NCI-H226 (cell line): Measurements from ENCODE around the gene CPNE4.

Experiments
- DNase-seq: peaks from one replicate; pipeline ENCODE4 v3.0.0-alpha.2; 2015

The CPNE4 gene

DNA sequence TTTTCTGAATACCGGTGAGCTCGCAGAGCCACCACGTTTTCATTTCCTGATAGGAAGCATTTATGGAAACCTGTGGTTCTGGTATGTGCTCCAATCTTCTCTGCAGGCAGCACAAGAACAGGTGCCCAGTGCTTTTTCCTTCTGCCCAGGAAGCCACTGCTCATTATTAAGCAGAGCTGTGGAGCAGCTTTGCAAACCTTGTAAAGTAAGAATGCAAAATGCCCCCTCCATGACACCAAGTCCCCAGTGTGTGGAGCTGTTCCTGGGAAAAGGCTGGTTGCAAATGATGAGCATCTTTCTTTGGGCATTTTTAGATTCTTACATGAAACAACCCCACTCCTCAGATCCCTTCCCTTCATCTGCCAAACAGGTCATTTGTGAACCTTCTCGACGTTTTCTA, 466.4 kb downstream of the CPNE4 start:
- DNase-seq: no peak

- no peak for DNase-seq
Measured at GRCh38 chr3:131564812-131565211, 470.0 kb downstream of the CPNE4 start.

GRCh38 chr3:131561511-131561910, 473.3 kb downstream of the CPNE4 start:
- no peak for DNase-seq

DNA sequence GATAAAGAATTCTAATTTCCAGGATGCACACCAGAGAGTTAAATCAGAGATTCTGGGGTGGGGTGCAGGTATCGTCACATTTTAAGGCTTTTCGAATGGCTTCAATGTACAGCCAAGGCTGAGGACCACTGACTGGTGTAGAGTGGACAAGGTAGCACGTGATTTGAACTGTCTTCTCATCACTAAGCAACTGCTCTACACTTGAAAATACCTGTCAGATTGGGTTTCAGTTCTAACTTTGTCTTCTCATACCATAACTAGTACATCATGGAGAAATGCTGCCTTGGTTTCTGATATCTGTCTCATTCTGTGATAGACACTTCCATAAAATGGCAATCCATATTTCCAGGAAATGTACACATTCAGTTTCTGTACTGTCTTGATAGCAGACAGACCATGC, 474.0 kb downstream of the CPNE4 start:
- DNase-seq: no peak

- no peak for DNase-seq
Measured at GRCh38 chr3:131555456-131555855, 479.4 kb downstream of the CPNE4 start.

GRCh38 chr3:131553495-131554247, 481.1 kb downstream of the CPNE4 start:
- no peak for DNase-seq

DNA sequence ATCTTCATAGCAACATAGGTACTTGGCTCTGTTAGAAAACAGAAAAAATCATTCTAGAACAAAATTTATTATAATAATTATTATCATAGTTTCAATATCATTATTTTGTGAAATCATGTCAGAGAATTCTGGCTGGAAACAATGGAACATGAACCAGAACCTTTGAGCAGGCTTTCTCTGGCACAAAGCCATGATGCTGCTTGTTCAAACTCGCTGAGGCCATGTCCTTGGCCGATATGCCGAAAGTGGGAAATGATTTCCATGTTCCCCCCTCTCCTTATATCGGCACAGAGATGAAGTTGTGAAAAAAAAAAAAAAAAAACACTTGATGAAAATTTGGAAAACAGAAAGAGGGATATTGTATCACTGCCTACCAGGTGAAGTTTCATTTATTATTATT, 483.1 kb downstream of the CPNE4 start:
- DNase-seq: no peak

DNA sequence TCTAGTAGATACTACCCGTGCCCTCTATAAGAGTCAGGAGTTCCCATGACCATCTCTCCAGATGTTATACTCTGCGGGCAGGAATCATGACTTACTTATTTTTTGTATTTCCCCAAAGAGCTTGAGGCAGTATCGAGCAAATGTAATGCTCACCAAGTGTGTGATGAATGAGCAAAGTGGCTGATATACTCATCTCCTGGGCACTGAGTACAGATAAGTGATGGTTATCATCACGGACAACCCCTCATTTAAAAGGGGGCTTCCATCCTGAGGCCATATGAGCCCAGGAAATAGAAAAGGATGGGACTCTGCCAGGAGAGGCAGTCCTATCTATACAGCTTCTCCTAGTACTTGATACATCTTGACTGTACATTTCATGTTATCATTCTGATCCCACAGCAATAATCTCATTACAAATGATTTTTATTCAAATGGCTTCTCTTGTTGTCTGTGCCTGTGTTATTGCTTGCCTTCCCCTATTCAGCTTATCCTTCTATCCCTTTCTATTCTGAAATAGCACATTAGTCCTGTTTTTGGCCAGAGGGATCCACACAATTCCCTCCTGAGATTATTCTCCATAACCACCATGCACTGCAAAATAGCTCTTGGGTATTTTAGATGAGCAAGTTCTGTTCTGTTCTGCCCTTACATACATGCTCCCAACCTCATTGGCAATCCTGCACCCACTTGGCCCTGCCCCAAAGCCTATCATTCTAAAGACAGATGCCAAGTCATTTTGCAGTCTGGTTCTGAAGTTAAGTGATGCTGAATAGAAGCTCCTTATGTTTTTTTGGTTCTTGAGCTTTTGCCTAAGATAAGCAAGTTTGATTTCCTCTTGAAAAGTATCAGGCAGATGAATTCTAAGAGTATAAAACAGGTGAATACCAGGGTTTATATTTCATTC, 484.0 kb downstream of the CPNE4 start:
- DNase-seq: no peak

DNA sequence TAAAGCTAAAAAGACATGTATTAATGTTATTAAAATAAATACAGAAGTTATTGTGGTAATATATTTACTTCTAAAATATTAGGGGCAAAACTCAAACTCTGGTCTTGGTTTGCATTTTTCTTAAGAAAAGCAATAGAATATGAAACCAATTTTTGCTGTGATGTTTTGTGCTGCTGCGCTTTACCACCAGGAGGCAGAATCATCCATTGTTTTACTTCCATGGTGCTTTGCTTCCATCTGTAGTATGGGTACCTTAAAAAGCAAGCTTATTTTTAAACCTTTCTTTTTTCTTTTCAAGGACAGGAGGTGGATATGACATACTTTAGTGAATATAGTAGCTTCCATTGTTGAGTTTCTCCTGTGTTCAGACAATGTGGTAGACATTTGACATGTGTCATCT, 485.5 kb downstream of the CPNE4 start:
- no peak for DNase-seq

GRCh38 chr3:131547585-131547984, 487.2 kb downstream of the CPNE4 start:
- no peak for DNase-seq

DNA sequence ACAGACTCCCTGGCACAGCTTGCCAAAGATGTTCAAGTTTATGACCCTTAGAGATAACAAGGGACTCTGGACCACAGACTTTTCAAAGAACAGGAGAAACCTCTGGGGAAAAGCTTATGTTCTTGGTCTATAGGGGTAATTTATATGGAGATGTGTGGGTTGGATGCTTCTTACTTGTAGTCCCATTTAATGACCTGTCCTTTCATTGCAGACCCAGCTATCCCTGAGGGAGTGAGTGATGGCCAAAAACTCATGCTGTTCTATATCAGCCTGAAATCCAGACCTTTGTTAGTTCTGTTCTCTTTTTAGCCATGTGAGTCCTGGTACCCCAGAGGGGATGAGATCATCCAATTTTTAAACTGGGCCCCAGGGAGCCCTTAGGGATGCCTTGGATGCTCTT, 488.4 kb downstream of the CPNE4 start:
- no peak for DNase-seq

DNA sequence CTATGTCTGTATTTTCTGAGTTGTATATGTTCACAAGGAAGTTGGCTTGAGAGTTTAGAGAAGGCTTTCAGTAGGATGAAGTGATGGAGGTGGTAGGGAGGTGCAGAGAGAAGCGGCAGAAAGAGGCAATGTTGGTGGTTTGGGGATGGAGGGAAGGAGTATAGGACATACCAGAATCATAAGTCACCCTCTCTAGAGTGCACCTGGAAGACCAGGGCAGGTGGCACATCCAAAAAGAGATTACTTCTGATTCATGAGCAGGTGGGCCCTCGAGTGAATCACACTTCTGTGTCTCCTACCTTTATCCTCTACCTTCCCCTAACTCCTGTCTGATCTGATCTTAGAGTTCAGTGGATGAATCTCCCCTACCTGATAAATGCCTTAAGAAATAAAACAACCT, 490.3 kb downstream of the CPNE4 start:
- no peak for DNase-seq

GRCh38 chr3:131543714-131544113, 491.1 kb downstream of the CPNE4 start:
- peak; percentile 59 for DNase-seq

GRCh38 chr3:131541288-131541687, 493.5 kb downstream of the CPNE4 start:
- DNase-seq: no peak

DNA sequence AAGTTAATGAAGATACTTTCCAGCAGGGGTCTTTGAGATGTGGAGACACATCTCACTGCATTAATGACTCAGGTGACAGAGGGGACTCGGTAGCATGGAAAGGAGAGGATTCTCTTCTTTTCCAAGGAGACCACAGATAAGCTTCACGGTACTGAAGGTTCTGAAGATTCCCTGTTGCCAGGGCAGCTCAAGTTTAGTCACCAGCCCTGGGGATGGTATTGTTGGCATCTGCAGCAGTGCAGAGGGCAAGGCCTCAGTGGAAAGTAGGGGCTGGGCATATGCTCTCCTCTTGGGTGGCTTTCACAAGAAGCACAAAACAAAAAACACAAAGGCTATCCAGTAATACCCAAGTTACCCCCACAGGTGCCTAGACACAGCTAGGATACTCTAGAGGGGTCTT, 494.0 kb downstream of the CPNE4 start:
- no peak for DNase-seq

DNA sequence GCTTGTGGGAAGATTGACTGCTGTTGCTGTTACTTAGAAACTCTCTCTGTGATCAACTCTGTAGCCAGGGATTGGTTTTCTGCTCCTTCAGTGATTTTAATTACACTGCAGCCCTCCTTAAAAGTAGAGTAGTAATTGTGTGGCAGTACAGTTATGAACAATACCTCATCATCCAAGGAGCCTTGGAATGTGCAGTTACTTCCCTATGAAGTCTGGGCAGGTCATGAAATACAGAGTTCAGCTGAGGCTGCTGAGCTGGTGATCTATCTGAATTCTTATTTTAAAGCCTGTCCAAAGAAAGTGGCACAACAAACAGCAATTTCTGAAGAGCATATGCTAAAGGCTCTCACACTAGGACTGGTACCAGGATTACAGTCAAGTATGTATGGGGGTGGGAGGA, 494.7 kb downstream of the CPNE4 start:
- no peak for DNase-seq

DNA sequence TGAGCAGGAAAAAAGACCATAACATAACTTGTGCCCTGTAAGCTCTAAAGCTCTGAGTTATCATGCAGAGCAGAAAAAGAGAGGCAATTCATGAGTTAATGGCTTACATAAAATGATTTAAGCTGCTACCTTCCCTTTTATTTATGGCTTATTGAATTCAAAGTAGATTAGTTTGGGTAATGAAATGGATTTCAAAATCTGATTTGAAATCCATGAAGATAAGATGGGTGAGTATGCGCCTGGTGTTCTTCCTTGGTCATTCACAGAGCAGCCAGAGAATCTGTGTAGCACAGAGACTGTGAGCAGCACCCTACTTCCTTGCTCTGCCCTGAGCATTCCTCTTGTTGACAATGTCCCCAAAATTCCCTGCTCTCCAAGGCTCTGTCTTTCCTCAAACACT, 495.8 kb downstream of the CPNE4 start:
- no peak for DNase-seq

DNA sequence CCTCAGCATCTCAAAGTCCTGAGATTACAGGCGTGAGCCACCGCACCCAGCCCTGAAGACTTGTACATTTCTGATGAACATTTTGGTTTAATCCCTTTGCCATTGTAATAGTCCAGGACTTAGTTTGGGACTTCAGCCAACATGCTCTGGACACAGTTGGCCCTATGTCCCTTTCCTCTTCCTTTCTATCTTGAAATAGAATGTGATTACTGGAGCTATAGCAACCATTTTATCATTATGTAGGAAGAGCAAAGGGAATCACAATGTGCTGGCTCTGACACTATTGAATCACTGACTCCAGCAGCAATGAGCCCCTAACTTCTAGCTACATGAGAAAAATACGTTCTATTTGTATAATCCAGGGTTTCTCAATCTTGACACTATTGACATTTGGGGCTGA, 497.3 kb downstream of the CPNE4 start:
- DNase-seq: no peak

- no peak for DNase-seq
Measured at GRCh38 chr3:131535596-131535995, 499.2 kb downstream of the CPNE4 start.

DNA sequence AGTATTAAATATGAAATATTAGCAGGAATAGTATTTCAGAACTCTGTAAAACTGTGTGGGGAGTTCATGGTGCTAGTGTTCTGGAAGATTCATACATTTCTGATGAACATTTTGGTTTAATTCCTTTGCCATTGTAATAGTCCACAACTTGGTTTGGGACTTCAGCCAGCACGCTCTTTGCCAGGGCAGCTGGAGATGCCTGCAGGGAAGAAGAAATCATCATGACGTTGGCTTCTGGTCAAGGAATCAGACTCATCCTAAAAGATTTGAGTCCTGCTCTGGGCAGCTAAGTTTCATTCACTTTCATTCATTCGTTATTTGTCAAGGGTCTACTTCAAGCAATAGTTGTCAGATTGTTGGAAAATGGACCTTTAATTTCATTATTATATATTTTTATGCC, 499.7 kb downstream of the CPNE4 start:
- DNase-seq: no peak

- DNase-seq: no peak
Measured at GRCh38 chr3:131532645-131533044, 502.2 kb downstream of the CPNE4 start.

DNA sequence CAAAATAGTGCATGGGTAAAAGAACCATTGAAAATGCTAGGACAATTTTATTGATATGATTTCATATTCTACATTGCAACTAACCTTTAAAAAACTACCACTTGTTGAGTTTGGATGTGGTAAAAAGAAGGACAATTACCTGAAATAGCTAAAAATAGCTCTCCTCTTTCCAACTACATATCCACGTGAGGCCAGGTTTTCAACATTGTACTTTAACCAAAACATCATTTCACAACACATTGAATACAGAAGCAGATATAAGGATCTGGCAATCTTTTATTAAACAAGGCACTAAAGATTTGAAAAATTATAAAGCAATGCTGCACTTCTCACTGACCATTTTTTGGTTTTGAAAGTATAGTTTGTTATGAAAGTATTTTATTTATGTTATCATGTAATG, 504.0 kb downstream of the CPNE4 start:
- no peak for DNase-seq

DNA sequence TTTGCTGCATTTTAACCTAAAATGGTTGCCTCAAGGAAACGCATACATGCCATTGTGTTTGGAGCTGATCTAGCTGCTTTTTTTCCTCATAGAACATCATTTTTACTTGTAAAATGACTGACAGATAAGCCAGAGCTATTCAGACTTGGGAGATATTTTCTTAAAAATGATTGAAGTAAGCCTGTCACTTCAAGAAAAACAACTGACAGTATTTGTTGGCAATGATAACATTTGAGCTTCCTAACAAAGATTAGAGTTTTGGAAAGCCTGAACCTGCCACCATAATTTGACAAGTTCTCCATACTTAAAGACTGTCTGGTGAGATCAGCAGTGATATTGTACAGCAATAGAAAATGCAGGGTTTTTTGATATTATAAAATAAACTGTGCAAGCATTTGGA, 504.4 kb downstream of the CPNE4 start:
- DNase-seq: no peak

DNA sequence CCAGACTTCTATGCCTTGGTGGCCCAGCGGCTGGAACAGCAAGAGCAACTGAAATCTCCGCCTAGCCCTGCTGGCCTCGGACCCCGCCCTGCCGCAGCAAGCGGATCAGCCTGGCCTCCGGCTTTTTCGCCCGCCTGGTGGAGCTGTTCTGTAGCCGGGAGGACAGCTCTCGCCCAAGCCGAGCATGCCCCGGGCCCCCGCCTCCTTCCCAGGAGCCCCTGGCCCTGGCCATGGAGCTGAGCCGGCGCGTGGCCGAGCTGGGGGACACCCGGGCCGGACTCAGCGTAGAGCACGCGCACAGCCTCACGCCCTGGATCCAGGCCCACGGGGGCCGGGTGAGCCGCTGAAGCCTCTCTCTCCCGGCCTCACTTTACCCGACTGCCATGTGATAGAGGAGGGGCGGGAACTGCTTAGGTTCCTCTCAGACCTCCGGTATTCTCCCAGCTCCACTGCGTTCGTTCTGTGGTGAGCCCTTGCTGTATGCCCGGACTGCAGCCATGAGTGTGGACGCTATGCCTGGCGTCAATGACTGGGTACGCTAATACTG, 507.9 kb downstream of the CPNE4 start:
- DNase-seq: no peak
